K562 (cell line): ENCODE measurements around the gene DGLUCY. TPM values are rescaled to one million over a fixed set of nuclear protein-coding genes. Genes with fewer than 3 reads are reported as not detected.

ENCODE experiments used
- ATAC-seq: fragments of 200-7000 bp; cut with Tn5 transposase; 3 replicates; pipeline ENCODE4 v1.9.1; 2020; ENCODE audit warnings: moderate library complexity
- BruUV-seq: library from RNA; stranded (reverse); fragments of 400-500 nt; replicated peaks from 2 replicates; lab custom pipeline; 2021; lab: Mats Ljungman, UMichigan
- CTCF ChIA-PET: fragments of 300-600 bp; formaldehyde crosslinking; extraction: SDS; loops from one replicate; lab custom pipeline; 2021; ENCODE audit warnings: low intra/inter-chr PET ratio; lab: Yijun Ruan, JAX
- POLR2A ChIA-PET: fragments of 300-600, 350-650 bp; sonication (Branson Sonifier 250); formaldehyde crosslinking; extraction: SDS; loops from one replicate; lab custom pipeline; 2021; ENCODE audit warnings: antibody characterized with exemption, inconsistent platforms; lab: Yijun Ruan, JAX
- DNase-seq, 4 experiments: peaks; one replicate each; pipeline versions ENCODE4 v3.0.0 to v3.0.0-alpha.2; 2011 to 2018; ENCODE audit warnings: low spot score in 3 of 4, mixed read lengths in 3 of 4; ENCODE audit errors: extremely low read depth in 1 of 4
- FAIRE-seq: peaks from 2 replicates; lab custom pipeline; 2011; peaks lifted over from hg19 to GRCh38; lab: Jason Lieb, UNC
- H2AFZ ChIP-seq: 2 replicates; pipeline ENCODE4 v1.6.0; 2011; ENCODE audit warnings: low read depth, low read length, control low read depth, inconsistent platforms
- H3K27ac ChIP-seq: fragments of 200-600 bp; 3 replicates; pipeline ENCODE4 v1.8.0; 2011; ENCODE audit warnings: low read depth, mild to moderate bottlenecking, control low read depth, inconsistent platforms, low read length, moderate library complexity, mixed read lengths; ENCODE audit errors: extremely low read depth
- H3K27me3 ChIP-seq, 2 experiments: fragments of 300-600 bp in 1 of 2; 2 replicates in 1 of 2; 3 replicates in 1 of 2; pipeline versions ENCODE4 v1.6.0 to v1.8.0; 2011; ENCODE audit warnings: inconsistent platforms in 2 of 2, low read length in 2 of 2, mild to moderate bottlenecking in 1 of 2, mixed read lengths in 1 of 2, moderate library complexity in 1 of 2; ENCODE audit not compliant: control insufficient read depth in 2 of 2, insufficient read depth in 2 of 2
- H3K36me3 ChIP-seq: fragments of 300-600 bp; 3 replicates; pipeline ENCODE4 v1.8.0; 2011; ENCODE audit warnings: mild to moderate bottlenecking, low read length, inconsistent platforms; ENCODE audit not compliant: control insufficient read depth, insufficient read depth
- H3K4me1 ChIP-seq, 2 experiments: fragments of 200-600 bp in 1 of 2; replicated peaks in 1 of 2; 2 replicates in 1 of 2; 3 replicates in 1 of 2; pipeline versions ENCODE4 v1.5.1 to v1.8.0; 2011; ENCODE audit warnings: inconsistent platforms in 2 of 2, low read length in 2 of 2, mild to moderate bottlenecking in 1 of 2, mixed read lengths in 1 of 2, moderate library complexity in 1 of 2; ENCODE audit not compliant: control insufficient read depth in 2 of 2, insufficient read depth in 2 of 2
- H3K4me2 ChIP-seq: 2 replicates; pipeline ENCODE4 v1.6.1; 2011; ENCODE audit warnings: low read length, control low read depth, inconsistent platforms, mixed read lengths; ENCODE audit not compliant: insufficient read depth
- H3K4me3 ChIP-seq: fragments of 200-600 bp; sonication (generic), shearing (Covaris generic); 2 replicates; pipeline ENCODE4 v1.5.1; 2016; ENCODE audit warnings: control low read depth, inconsistent platforms
- H3K79me2 ChIP-seq: fragments of 200-600 bp; 3 replicates; pipeline ENCODE4 v1.8.0; 2011; ENCODE audit warnings: low read length, inconsistent platforms; ENCODE audit not compliant: control insufficient read depth, insufficient read depth
- H3K9ac ChIP-seq, 2 experiments: 2 replicates each; pipeline versions ENCODE4 v1.6.0 to v1.6.1; 2011; ENCODE audit warnings: low read depth in 2 of 2, low read length in 2 of 2, control low read depth in 1 of 2, inconsistent platforms in 1 of 2, mild to moderate bottlenecking in 1 of 2, mixed read lengths in 1 of 2; ENCODE audit not compliant: insufficient read depth in 1 of 2
- H3K9me1 ChIP-seq: one replicate; pipeline ENCODE4 v1.6.0; 2011; ENCODE audit warnings: inconsistent platforms, mild to moderate bottlenecking, low read length, moderate library complexity; ENCODE audit not compliant: control insufficient read depth, insufficient read depth
- H3K9me3 ChIP-seq: replicated peaks from 2 replicates; pipeline ENCODE4 v1.5.1; 2011; ENCODE audit warnings: low read depth, low read length, inconsistent platforms; ENCODE audit not compliant: control insufficient read depth, insufficient read depth
- H4K20me1 ChIP-seq: replicated peaks from 2 replicates; pipeline ENCODE4 v1.6.1; 2011; ENCODE audit warnings: low read length, inconsistent platforms, mixed read lengths; ENCODE audit not compliant: control insufficient read depth, insufficient read depth
- BRF1 ChIP-seq: IDR thresholded peaks from 3 replicates; pipeline ENCODE4 v1.6.1; 2011; ENCODE audit warnings: borderline replicate concordance, mild to moderate bottlenecking; ENCODE audit not compliant: insufficient read length; ENCODE audit errors: extremely low read depth
- CEBPG ChIP-seq, 3 experiments: fragments of 200-800 bp in 1 of 3; sonication (Bioruptor generic) in 1 of 3; sonication (generic) in 1 of 3; formaldehyde crosslinking in 1 of 3; IDR thresholded peaks in 2 of 3; conservative IDR thresholded peaks in 1 of 3; 2 replicates each; pipeline versions ENCODE4 v1.6.1 to v1.8.0; 2016 to 2022; ENCODE audit warnings: missing compliant biosample characterization in 2 of 3, missing genetic modification characterization in 2 of 3, mild to moderate bottlenecking in 1 of 3, missing genetic modification reagents in 1 of 3
- HNRNPUL1 ChIP-seq: fragments of 200-400 bp; formaldehyde crosslinking; IDR thresholded peaks from 2 replicates; pipeline ENCODE4 v1.6.1; 2017; ENCODE audit warnings: low read length
- NR2C1 ChIP-seq, 2 experiments: fragments of 450-650 bp; IDR thresholded peaks; 2 replicates each; pipeline ENCODE4 v1.6.1; 2017; ENCODE audit warnings: mild to moderate bottlenecking in 2 of 2, antibody characterized with exemption in 1 of 2, inconsistent platforms in 1 of 2, missing compliant biosample characterization in 1 of 2, missing genetic modification characterization in 1 of 2
- RBBP5 ChIP-seq: fragments of 200-600 bp; sonication (generic); IDR thresholded peaks from 2 replicates; pipeline ENCODE4 v1.6.1; 2012; ENCODE audit warnings: borderline replicate concordance, mild to moderate bottlenecking, low read length, control low read depth, inconsistent platforms; ENCODE audit not compliant: insufficient read depth, poor library complexity, severe bottlenecking
- SMAD4 ChIP-seq: fragments of 250-450 bp; sonication (Bioruptor Pico); conservative IDR thresholded peaks from 2 replicates; pipeline ENCODE4 v1.8.0; 2021; ENCODE audit warnings: inconsistent platforms, mild to moderate bottlenecking, moderate library complexity
- STAG1 ChIP-seq: sonication (generic); formaldehyde crosslinking; IDR thresholded peaks from 2 replicates; pipeline ENCODE4 v1.5.0; 2020; ENCODE audit warnings: missing genetic modification reagents, borderline replicate concordance
- XRCC4 ChIP-seq: IDR thresholded peaks from one replicate; pipeline ENCODE4 v1.6.1; 2011; ENCODE audit not compliant: insufficient read depth, insufficient read length; ENCODE audit errors: extremely low read depth
- ZBTB8A ChIP-seq: fragments of 450-650 bp; IDR thresholded peaks from 2 replicates; pipeline ENCODE4 v1.6.1; 2018; ENCODE audit warnings: mild to moderate bottlenecking, moderate library complexity; ENCODE audit not compliant: partially characterized antibody
- ZNF197 ChIP-seq: fragments of 200-800 bp; sonication (Bioruptor generic); IDR thresholded peaks from 2 replicates; pipeline ENCODE4 v1.6.1; 2016; ENCODE audit warnings: low read depth, missing genetic modification characterization, missing compliant biosample characterization
- ZNF444 ChIP-seq: fragments of 250-450 bp; sonication (Bioruptor Pico); IDR thresholded peaks from 2 replicates; pipeline ENCODE4 v1.4.0; 2020; ENCODE audit warnings: mild to moderate bottlenecking, moderate library complexity
- ZNF780A ChIP-seq: fragments of 250-450 bp; sonication (Bioruptor Pico); IDR thresholded peaks from 2 replicates; pipeline ENCODE4 v1.5.0; 2021; ENCODE audit warnings: mild to moderate bottlenecking
- WGBS: fragments of 100-300 bp; shearing (Covaris generic); methylation state at CpG from one replicate; pipeline ENCODE4 v1.1.6; 2016; ENCODE audit warnings: low coverage, mixed read lengths; ENCODE audit not compliant: insufficient coverage; ENCODE audit errors: missing lambda C conversion rate; 5-methylcytosine and 5-hydroxymethylcytosine counted together
- in situ Hi-C: fragments of 300-500 bp; cut with MboI; formaldehyde crosslinking; loops from 4 replicates; pipeline ENCODE4 v1.15.0; 2018; ENCODE audit warnings: inconsistent platforms, mixed read lengths
- intact Hi-C: fragments of 100-400 bp; cut with micrococcal nuclease; formaldehyde crosslinking; loops from 2 replicates; pipeline ENCODE4 v1.14.2; 2022
- polyA plus RNA-seq, 8 experiments: library from polyadenylated mRNA; depleted of rRNA in 4 of 8; stranded (reverse) in 5 of 8; unstranded in 3 of 8; fragments of >200 nt; fragmentation: Nextera tagmentation in 2 of 8; fragmentation: Illumina TruSeq in 1 of 8; extraction: Ambion mirVana in 2 of 8; extraction: Trizol in 1 of 8; gene quantifications; 2 replicates each; pipeline versions ENCODE4 v1.2.1 to v1.2.3, GENCODE V29; 2011 to 2014; ENCODE audit warnings: inconsistent platforms in 1 of 8, missing spikeins in 1 of 8
- total RNA-seq, 7 experiments: library from RNA; depleted of rRNA in 6 of 7; stranded (reverse); fragments of >200 nt in 6 of 7; fragmentation: Illumina TruSeq in 2 of 7; extraction: Trizol in 2 of 7; gene quantifications; 2 replicates each; pipeline versions ENCODE4 v1.2.1 to v1.2.3, GENCODE V29; 2011 to 2021; ENCODE audit warnings: low replicate concordance in 1 of 7
- TF ChIP-seq, protein P1 (sequence below): fragments of 450-650 bp; formaldehyde crosslinking; conservative IDR thresholded peaks from 2 replicates; pipeline ENCODE4 v1.4.0; 2022; ENCODE audit warnings: mild to moderate bottlenecking, missing genetic modification characterization
- TF ChIP-seq, protein P2 (sequence below): fragments of 250-450 bp; sonication (Bioruptor Pico); IDR thresholded peaks from 2 replicates; pipeline ENCODE4 v1.5.0; 2021
- TF ChIP-seq, protein P3 (sequence below): sonication (generic); formaldehyde crosslinking; IDR thresholded peaks from 2 replicates; pipeline ENCODE4 v1.8.0; 2022; ENCODE audit warnings: mild to moderate bottlenecking, missing genetic modification reagents

DGLUCY gene
- total and polyA plus RNA-seq, 9 of the 15 experiments (the other 6 are each of a cell fraction or from before 2014, with no cell fraction given): 9.9 to 28.4 (median 21.0) TPM

DNA sequence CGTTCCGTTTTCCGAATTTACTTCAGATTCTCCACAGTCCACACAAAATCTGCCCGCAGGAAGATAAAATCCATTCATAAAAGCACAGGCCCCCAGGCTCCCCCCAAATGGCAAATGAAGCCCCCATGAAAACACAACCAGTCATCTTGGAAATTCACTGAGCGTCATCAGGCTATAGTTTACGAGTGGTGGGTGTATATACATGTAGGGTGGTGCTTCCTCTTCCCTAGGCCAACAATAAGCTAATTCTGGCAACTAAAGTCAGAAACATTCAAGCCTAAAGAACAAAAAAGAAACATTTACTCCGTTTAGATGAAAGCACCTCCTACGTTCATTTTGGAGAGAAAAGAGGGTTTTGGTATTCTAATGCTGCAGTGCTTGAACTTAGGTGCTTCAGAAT is 124.8 kb downstream of the DGLUCY start:
- no peaks in the 10 kb centered on the region for H4K20me1 ChIP-seq
- H3K9me1 ChIP-seq: no peaks in the 10 kb centered on the region
- DNase-seq (no peak), FAIRE-seq (no peak), ATAC-seq (no peak)
- BruUV-seq: no TSS peak
- H3K27me3 ChIP-seq: no peaks in the 10 kb centered on the region
- no peak overlapping the region for H2AFZ ChIP-seq
- in situ Hi-C loops (no loop called here), intact Hi-C loops (no loop called here)
- ChIA-PET POLR2A (interaction anchor here (0.7 to 2.0 kb wide), 2 partner anchors 14 to 150 kb away, joined by 3 to 5 read pairs; no protein-coding TSS in a partner anchor), CTCF (no interaction called here)
- peaks cover 0 to 3% of the 10 kb centered on the region in 2 experiments; a peak in 2 of 5 replicates for H3K4me1 ChIP-seq
- H3K79me2 ChIP-seq: no peaks in the 10 kb centered on the region
- no peak overlapping the region for H3K4me3 ChIP-seq
- H3K36me3 ChIP-seq: no peaks in the 10 kb centered on the region
- no peak overlapping the region for H3K27ac ChIP-seq
- no peaks in the 10 kb centered on the region for H3K9me3 ChIP-seq
- H3K4me2 ChIP-seq: no peak overlapping the region
- 62% methylated on average over 8 of the region's 8 CpGs for WGBS
- H3K9ac ChIP-seq: no peak overlapping the region
- TF ChIP-seq STAG1 (CRISPR knock-in tag) (no peak), ZNF780A (CRISPR knock-in tag) (no peak), HNRNPUL1 (no peak), CEBPG (CRISPR knock-in tag; IDR thresholded peaks at IDR 0.05) (no peak), CEBPG (tag; conservative IDR thresholded peaks at IDR 0.05 in 1 of 2, IDR thresholded peaks at IDR 0.05 in 1 of 2) (no peak), ZBTB8A (no peak), ZNF444 (no peak), ZNF197 (CRISPR knock-in tag) (no peak), XRCC4 (no peak), BRF1 (no peak), NR2C1 (IDR thresholded peaks at IDR 0.05) (no peak), NR2C1 (tag; IDR thresholded peaks at IDR 0.05) (no peak), RBBP5 (no peak), SMAD4 (CRISPR knock-in tag) (no peak)
- TF ChIP-seq, protein P1, sequence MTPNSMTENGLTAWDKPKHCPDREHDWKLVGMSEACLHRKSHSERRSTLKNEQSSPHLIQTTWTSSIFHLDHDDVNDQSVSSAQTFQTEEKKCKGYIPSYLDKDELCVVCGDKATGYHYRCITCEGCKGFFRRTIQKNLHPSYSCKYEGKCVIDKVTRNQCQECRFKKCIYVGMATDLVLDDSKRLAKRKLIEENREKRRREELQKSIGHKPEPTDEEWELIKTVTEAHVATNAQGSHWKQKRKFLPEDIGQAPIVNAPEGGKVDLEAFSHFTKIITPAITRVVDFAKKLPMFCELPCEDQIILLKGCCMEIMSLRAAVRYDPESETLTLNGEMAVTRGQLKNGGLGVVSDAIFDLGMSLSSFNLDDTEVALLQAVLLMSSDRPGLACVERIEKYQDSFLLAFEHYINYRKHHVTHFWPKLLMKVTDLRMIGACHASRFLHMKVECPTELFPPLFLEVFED (CRISPR knock-in tag): no peak
- TF ChIP-seq, protein P2, sequence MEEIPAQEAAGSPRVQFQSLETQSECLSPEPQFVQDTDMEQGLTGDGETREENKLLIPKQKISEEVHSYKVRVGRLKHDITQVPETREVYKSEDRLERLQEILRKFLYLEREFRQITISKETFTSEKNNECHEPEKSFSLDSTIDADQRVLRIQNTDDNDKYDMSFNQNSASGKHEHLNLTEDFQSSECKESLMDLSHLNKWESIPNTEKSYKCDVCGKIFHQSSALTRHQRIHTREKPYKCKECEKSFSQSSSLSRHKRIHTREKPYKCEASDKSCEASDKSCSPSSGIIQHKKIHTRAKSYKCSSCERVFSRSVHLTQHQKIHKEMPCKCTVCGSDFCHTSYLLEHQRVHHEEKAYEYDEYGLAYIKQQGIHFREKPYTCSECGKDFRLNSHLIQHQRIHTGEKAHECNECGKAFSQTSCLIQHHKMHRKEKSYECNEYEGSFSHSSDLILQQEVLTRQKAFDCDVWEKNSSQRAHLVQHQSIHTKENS (CRISPR knock-in tag): no peak
- TF ChIP-seq, protein P3, sequence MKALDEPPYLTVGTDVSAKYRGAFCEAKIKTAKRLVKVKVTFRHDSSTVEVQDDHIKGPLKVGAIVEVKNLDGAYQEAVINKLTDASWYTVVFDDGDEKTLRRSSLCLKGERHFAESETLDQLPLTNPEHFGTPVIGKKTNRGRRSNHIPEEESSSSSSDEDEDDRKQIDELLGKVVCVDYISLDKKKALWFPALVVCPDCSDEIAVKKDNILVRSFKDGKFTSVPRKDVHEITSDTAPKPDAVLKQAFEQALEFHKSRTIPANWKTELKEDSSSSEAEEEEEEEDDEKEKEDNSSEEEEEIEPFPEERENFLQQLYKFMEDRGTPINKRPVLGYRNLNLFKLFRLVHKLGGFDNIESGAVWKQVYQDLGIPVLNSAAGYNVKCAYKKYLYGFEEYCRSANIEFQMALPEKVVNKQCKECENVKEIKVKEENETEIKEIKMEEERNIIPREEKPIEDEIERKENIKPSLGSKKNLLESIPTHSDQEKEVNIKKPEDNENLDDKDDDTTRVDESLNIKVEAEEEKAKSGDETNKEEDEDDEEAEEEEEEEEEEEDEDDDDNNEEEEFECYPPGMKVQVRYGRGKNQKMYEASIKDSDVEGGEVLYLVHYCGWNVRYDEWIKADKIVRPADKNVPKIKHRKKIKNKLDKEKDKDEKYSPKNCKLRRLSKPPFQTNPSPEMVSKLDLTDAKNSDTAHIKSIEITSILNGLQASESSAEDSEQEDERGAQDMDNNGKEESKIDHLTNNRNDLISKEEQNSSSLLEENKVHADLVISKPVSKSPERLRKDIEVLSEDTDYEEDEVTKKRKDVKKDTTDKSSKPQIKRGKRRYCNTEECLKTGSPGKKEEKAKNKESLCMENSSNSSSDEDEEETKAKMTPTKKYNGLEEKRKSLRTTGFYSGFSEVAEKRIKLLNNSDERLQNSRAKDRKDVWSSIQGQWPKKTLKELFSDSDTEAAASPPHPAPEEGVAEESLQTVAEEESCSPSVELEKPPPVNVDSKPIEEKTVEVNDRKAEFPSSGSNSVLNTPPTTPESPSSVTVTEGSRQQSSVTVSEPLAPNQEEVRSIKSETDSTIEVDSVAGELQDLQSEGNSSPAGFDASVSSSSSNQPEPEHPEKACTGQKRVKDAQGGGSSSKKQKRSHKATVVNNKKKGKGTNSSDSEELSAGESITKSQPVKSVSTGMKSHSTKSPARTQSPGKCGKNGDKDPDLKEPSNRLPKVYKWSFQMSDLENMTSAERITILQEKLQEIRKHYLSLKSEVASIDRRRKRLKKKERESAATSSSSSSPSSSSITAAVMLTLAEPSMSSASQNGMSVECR (CRISPR knock-in tag): no peak
